Endothelial cell of hepatic sinusoid (primary cell): Measurements from ENCODE around the gene IER5L.

ENCODE experiments used
- in situ Hi-C: cut with HindIII; loops from 2 replicates; pipeline ENCODE4 v1.10.0; 2017; ENCODE audit warnings: low sequenced_read_pairs

The IER5L gene

GRCh38 chr9:129140397-129141065, 37.5 kb downstream of the IER5L start:
- in situ Hi-C loops: no loop called here

- in situ Hi-C loops: loop anchor here (10.0 kb wide), 1 partner anchor 295 kb away; no protein-coding TSS in a partner anchor
Observed at GRCh38 chr9:129139993-129140396, 38.1 kb downstream of the IER5L start.

GRCh38 chr9:129139233-129139992, 38.6 kb downstream of the IER5L start:
- in situ Hi-C loops: loop anchor here (10.0 kb wide), 1 partner anchor 295 kb away; no protein-coding TSS in a partner anchor

GRCh38 chr9:129138476-129139232, 39.4 kb downstream of the IER5L start:
- in situ Hi-C loops: loop anchor here (10.0 kb wide), 1 partner anchor 296 kb away; no protein-coding TSS in a partner anchor

DNA sequence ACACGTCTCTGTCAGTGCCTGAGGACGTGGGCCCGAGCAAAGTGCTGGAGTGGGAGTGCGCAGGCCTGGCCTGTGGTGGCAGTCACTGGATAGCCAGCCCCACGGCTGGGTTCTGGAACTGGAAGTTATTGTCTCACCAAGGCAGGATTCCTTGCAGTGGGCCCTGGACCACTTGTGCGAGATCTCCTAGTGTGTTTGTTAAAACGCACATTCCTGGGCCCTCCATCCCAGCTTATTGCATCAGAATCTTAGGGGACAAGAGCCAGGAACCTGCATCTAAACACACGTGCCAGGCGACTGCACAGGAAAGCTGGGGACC, 40.0 kb downstream of the IER5L start:
- in situ Hi-C loops: loop anchor here (10.0 kb wide), 1 partner anchor 297 kb away; no protein-coding TSS in a partner anchor

DNA sequence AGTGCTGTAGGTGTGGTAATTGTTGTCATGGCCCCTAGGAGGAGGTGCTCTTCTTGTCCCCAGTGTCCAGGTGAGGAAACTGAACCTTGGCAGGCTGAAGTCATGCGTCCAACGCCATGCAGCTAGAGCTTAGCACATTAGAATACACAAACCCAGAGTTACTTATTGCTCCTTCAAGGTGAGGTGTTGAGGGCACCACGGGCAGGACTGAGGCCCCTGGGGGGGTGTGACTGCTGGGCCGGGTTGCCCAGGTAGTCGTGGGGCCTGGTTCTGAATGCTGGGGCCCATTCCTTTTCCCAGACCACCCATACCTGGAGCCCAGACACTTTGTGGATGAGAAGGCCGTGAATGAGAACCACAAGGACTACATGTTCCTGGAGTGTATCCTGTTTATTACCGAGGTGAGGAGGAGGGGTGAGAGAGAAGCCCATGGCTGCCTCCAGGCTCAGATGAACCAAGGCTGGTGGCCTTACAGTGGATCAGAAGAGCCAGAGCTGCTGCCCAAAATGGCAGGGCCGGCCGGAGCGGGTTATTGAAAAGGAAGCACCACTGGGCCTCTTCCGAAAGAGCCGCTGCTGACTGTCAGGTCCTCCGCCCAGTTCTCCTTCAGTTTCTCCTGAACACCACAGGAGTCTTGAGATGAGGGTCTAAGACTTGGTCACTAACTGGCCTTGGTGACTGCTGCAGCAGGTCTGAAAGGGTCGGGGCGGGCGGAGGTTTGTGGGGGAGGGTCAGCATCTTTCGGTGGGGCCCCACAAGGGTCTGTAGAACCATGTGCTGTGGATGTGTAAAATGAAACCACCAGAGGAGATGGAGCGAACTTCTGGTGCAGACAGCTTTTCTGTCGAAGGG, 40.5 kb downstream of the IER5L start:
- in situ Hi-C loops: loop anchor here (10.0 kb wide), 1 partner anchor 297 kb away; no protein-coding TSS in a partner anchor

DNA sequence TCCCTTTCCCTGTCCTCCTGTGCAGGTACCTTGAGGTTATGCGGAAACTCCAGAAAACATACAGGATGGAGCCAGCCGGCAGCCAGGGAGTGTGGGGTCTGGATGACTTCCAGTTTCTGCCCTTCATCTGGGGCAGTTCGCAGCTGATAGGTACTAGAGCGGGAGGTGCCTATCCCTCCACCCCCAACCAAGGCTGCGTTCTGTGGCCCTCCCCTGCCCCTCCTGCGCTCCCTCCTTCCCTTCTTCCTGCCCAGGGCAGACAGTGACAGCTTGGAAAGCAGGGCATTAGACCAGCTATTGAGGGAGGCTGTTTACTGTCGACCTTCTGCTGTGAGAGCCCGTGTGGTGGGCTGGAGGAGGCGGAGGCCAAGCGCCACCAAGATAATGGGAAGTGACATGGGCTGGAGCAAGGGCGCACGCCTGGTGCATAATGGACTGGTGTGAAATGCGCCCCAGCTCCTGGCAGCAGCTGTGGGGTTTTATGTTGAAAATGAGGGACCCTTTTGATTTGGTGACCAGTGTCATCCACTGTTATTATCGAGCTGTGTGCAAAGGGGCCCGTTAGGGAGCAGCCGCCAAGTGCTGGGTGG, 41.5 kb downstream of the IER5L start:
- in situ Hi-C loops: loop anchor here (10.0 kb wide), 1 partner anchor 298 kb away; no protein-coding TSS in a partner anchor

- in situ Hi-C loops: loop anchor here (10.0 kb wide), 1 partner anchor 299 kb away; no protein-coding TSS in a partner anchor
Observed at GRCh38 chr9:129135476-129135875, 42.6 kb downstream of the IER5L start.

GRCh38 chr9:129133082-129133481, 45.0 kb downstream of the IER5L start:
- in situ Hi-C loops: loop anchor here (5.0 to 10.0 kb wide), 5 partner anchors 39 to 499 kb away; partner anchors contain the start of gene MIGA2

GRCh38 chr9:129131300-129132145, 46.5 kb downstream of the IER5L start:
- in situ Hi-C loops: loop anchor here (5.0 to 10.0 kb wide), 5 partner anchors 41 to 501 kb away; partner anchors contain the start of gene MIGA2

DNA sequence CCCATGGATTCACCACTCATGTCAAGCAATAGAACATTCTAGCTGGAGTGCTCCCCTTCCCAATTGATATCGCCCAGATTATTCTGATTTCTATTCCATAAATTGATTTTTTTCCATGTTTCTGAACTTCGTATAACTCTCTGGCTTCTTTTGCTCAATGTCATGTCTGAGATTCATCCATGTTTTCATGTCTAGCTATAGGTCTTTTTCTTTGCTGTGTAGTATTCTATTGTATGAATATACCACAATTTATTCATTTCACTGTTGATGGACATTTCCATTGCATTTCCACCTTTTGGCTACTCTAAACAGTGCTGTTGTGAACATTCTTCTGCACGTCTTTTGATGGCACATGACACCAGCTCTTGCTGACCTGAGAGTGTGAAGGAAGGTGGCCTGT, 47.3 kb downstream of the IER5L start:
- in situ Hi-C loops: loop anchor here (5.0 to 10.0 kb wide), 5 partner anchors 42 to 502 kb away; partner anchors contain the start of gene MIGA2

DNA sequence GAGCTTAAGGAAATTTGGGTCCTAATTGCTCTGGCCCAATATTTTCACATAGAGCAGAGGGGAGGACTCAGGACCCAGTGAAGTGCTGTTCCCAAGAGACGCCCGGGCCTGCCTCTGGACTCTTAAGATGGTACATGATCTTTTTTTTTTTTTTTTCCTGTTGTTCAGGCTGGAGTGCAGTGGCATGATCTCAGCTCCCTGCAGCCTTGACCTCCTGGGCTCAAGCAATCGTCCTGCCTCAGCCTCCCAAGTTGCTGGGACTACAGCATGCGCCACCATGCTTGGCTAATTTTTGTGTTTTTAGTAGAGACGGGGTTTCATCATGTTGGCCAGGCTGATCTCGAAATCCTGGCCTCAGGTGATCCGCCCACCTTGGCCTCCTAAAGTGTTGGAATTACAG, 47.8 kb downstream of the IER5L start:
- in situ Hi-C loops: loop anchor here (5.0 to 10.0 kb wide), 5 partner anchors 42 to 502 kb away; partner anchors contain the start of gene MIGA2

- in situ Hi-C loops: no loop called here
Observed at GRCh38 chr9:129128689-129129088, 49.4 kb downstream of the IER5L start.

DNA sequence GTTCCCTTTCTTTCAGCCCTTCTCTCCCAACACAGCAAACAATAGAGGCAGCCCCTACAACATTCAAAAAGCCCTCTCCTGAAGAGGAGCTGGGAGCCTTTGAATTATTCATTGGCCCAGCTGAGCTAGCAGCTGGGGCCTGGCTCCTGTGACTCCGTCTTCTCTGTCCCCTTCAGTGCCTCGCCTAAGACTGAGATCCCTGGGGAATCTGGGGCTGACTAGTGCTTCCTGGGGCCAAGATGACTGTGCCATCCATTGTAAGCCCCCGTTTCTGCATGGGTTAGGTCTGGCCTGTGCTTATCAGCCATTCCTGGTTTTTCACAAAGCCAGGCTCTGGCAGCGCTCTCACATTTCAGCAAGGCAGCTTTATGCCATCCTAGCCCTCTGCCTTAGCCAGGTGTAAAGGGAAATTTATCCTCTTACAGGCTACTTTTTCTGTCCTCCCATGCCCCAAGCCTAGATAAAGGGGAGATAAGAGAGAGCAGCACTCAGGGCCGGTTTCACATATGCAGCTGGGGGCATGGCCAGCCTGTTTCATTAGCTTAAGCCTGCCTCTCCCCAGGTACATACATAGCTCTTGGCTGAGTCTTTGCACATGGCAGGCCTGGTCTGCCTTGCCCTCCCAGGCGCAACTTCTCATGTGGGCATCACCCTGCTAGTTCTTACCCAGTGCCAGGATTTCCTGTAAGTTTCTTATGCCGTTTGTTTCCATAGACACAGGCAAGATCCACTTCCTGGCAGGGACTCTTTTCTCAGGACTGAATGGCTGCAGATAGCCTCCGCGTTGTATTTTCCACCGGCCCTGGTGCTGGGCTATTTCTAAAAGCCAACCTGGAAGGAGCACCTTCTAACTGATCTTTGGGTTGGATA, 51.1 kb downstream of the IER5L start:
- in situ Hi-C loops: no loop called here
